Urothelium cell line (cell line): Measurements from ENCODE around the gene FHAD1.
A peak's percentile ranks its signal among the peaks of the same experiment; 100 is the strongest.

Experiments used
- DNase-seq: peaks from one replicate; pipeline ENCODE4 v3.0.0; 2011; ENCODE audit warnings: low spot score, mixed read lengths
- FAIRE-seq: peaks from 2 replicates; lab custom pipeline; 2011; peaks lifted over from hg19 to GRCh38; lab: Jason Lieb, UNC

Gene FHAD1

DNA sequence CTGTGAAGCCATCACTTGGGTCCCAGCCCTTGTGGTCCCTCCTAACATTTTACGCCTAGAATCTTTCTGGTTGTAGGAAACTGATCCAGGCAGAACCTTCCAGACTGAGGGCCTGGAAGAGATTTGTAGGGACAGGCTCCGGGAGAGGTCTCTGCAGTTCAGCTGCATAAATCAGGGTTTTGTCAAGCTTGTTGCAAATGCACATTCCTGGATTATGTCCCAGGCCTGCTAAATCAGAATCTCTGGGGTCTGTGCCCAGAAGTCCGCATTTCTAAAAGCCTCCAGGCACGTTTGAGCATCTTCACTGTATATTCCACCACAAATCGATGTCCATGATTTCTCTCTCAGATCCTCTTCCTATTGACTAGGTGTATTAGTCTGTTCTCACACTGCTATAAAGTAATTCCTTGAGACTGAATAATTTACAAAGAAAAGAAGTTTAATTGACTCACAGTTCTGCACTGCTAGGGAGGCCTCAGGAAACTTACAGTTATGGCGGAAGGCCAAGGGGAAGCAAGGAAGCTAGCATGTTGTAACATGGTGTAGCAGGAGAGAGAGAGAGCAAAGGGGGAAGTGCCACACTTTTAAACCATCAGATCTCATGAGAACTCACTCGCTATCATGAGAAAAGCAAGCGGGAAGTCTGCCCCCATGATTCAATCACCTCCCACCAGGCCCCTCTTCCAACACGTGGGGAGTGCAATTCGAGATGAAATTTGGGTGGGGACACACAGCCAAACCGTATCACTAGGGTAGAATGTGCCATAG is 1.2 kb upstream of the FHAD1 start:
- FAIRE-seq, result no peak

DNA sequence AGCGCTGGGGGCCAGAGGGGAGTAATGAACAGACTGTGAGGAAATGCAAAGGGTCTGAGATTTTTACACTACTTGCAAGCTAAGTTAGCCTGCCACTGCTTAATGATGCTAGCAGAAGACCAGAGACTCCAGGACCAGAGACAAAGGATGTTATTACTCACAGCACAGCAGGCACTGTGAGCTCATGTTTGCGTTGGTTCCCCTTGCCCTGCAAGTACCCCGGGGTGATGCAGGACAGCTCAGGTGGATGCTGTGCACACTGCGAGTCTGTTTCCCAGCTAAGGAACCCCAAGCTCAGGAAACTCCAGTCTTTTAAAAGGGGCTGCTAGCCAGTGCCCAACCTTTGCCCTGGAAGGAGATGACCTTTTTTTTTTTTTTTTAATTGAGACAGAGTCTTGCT is 1.2 kb downstream of the FHAD1 start:
- FAIRE-seq (no peak), DNase-seq (no peak)

More for the DNA sequence above, 1.2 kb upstream of the FHAD1 start:
- no peak for DNase-seq

DNA sequence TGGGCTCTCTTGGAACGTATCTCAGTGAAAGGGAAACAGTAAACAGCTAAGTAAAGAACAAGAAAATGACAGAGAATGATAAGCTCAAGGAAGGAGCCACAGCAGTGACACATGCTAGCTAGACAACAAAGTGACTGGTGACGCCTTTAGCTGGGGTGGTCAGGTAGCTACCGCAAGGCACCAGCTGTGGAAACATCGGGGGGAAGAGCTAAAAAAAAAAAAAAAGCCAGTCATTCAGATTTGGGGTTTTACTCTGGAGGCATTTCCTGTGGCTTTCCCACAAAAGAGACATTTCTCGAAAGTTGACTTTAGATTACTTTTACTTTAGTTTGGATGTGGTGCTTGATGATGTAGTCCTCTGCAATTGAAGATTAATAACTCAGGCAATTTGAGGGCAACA is 2.1 kb downstream of the FHAD1 start:
- FAIRE-seq (no peak), DNase-seq (no peak)

DNA sequence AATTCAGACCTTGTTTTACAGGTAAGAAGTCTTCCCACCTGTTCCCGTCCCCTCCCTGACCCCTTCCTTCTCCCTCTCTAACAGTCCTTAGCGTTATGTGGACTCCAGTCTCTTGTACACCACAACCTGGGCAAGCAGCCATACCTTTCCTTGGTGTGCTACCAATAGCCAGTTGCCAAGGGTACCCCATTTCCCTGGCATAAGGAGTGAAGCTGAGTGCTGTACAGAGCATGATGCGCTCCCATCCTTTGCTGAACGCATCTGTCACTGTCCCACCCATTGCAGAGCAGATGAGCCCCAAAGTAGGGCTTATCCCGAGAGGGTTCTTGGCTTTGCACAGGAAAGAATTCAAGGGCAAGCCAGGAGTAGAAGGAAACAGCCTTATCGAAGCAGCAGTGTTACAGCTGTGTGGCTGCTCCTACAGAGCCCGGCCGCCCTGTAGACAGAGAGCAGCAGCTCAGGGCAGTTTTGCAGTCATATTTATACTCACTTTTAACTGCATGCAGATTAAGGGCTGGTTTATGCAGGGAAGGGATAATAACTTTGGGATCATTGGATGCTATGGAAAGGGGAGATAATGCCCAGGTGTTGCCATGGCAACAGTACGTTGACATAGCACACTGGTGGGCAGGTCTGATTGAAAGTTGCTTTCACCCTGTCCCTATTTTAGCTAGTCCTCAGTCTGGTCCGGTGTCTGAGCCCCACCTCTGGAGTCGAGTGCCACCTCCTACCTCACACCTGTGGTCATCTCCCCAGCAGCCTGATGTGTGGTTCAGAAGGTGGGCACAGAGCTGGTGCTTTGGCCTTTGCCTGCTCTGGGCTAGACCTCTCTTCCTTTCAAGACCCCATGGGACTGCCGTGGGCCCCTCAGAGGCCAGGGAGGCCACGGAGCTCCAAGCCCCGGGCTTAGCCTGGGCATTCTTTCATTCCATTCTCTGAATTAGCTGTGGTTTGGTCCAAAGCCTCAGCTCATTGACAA is 5.1 kb downstream of the FHAD1 start:
- FAIRE-seq (no peak), DNase-seq (no peak)

DNA sequence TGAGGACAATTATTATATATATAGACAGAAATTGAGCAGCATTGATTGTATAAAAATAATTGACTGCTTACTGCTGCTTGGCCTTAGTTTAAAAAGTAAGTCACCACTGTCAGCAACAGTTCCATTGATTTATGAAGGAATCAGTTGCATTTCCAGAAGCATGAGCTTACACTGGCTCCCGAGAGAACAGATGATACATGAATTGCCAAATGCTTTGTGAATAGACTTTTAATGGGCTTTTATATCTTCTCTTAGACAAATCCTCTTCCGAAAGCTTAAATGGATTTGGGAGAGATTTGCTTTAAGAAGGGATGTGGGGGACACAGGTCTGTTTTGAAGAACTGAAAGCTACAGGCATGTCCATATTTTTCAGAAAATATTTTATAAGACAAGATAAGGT is 7.5 kb downstream of the FHAD1 start:
- no peak for FAIRE-seq

DNA sequence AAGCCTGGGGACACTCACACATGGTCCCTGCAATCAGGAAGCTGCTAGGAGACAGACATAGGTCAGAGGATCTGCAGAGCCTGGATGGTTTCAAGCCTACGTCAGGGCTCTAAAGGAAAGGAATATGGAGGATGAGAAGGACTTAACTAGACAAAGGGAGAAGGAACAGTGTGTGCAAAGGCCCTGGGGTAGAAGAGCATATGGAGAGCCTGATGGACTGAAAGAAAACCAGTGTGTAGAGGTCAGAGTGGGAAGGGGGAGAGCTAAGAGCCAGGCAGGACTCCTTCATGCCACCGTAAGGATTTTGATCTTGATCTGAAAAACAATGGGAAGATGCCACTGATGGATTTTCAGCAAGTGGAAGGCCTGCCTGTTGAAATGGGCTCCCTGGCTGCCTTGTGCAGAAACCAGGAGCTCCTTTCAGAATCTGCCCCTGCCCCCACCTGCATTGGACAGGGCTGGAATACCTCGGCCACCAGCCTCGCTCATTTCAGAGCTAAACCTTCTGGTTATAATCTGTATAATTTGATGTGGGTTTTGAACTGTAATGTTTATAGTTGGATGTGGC is 8.6 kb downstream of the FHAD1 start:
- DNase-seq (no peak), FAIRE-seq (no peak)

More for the DNA sequence above, 7.5 kb downstream of the FHAD1 start:
- DNase-seq, result no peak

DNA sequence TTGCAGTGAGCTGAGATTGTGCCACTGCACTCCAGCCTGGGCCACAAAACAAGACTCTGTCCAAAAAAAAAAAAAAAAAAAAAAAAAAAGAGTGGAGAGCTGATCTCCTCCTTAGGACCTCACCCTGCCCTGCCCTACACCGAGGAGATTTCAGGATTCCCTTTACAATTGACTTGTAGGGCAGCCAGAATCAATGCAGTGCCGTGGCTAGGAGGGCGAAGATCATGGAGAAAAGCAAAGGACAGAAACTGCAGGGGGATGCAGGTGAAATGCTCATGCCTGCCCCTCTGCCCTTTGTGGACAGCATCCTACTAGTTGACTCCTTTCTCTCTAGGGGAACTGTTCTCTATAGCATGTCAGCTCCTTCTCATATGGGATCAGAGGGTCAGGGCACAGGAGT is 9.6 kb downstream of the FHAD1 start:
- FAIRE-seq (no peak), DNase-seq (no peak)

- DNase-seq (no peak), FAIRE-seq (no peak)
Observed at GRCh38 chr1:15257309-15257708, 10.3 kb downstream of the FHAD1 start.

GRCh38 chr1:15258833-15259621 is 12.0 kb downstream of the FHAD1 start:
- no peak for FAIRE-seq
- no peak for DNase-seq

DNA sequence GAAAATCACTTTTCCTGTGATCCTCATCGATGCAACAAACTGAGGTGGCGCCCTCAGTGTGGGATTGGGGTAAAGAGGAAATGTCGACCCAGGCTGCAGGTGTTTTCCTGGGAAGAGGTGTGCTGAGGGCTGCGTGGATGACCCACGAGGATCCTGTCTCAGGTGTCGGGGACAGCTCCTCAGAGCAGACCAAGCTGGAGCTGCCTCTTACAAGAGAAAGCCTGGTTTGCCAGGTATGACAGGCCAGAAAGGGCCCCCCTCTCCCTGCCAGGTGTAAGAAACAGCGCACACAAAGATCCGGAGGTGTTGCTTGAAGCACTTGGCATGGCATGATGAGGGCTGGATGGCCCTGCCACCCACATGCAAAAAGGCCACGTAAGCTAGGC is 12.6 kb downstream of the FHAD1 start:
- FAIRE-seq, result no peak
- DNase-seq, result no peak

- DNase-seq, result peak; percentile 77
- FAIRE-seq, result peak; percentile 74
Observed at GRCh38 chr1:15260418-15261154, 13.6 kb downstream of the FHAD1 start.

- DNase-seq (peak; percentile 68), FAIRE-seq (no peak)
Observed at GRCh38 chr1:15261155-15262002, 14.4 kb downstream of the FHAD1 start.

GRCh38 chr1:15262003-15262377 is 15.0 kb downstream of the FHAD1 start:
- FAIRE-seq (no peak), DNase-seq (no peak)

GRCh38 chr1:15262706-15263105 is 15.7 kb downstream of the FHAD1 start:
- no peak for DNase-seq
- no peak for FAIRE-seq

GRCh38 chr1:15264769-15265168 is 17.7 kb downstream of the FHAD1 start:
- FAIRE-seq (no peak), DNase-seq (no peak)

DNA sequence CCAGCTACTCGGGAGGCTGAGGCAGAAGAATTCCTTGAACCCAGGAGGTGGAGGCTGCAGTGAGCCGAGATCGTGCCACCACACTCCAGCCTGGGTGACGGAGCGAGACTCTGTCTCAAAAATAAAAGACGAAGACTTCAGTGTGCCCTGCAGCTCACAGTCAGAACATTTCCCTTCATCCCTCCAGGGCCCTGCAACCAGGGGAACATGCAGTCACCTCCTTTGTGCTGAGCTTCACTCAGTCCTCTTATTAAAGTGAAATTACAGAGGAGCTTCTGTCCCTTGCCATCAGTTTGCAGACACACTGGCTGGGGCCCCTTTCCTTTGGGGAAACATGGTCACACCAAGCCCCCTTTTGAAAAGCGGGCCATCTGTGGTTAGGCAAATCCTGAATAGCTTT is 24.2 kb downstream of the FHAD1 start:
- DNase-seq, result no peak
- no peak for FAIRE-seq

DNA sequence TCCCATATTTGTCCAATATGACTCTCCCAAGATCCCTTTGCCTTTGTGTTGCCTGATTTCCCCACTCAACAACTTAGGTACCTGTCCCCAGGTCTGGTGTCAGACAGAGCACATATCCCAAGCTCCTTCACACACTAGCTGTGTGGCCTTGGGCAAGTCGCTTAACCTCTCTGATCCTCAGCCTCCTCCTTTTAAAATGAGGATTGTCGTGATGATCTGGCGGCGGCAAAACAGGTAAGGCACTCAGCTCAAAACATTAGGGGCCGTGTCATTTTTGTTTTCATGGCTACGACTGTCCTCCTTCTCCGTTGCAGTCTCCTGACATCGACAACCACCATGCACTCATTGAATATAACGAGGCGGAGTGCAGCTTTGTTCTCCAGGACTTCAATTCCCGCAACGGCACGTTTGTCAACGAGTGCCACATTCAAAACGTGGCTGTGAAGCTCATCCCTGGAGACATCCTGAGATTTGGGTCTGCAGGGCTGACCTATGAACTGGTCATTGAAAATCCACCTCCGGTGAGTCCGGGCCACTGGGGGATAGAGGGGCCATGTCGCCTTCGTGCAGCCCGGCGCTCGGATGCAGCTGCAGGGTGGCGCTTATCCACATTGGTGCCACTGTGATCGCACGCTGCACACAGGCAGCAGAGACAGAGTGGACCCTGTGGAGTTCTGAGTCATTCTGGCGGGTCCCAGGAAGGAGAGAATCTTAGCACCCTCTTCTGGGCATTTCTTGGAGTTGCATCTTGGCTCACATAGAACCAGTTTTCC is 25.2 kb downstream of the FHAD1 start:
- FAIRE-seq, result no peak
- DNase-seq, result peak; percentile 84

- no peak for FAIRE-seq
Observed at GRCh38 chr1:15272782-15273127, 25.7 kb downstream of the FHAD1 start.

DNA sequence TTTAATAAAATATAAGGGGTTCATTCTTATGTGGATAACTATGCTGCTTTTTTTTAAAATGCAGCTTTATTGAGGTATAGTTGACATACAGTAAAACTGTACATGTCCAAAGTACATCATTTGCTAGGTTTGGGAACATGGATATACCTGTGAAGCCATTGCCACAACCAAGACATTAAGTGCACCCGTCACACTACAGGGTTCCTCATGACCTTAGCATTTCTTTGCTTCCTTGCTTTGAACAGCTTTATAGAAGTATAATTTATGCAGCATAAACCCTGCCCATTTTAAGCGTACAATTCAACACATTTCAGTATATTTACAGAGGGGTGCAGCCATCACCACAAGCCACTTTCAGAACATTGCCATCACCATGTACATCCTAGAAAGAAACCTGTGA is 26.3 kb downstream of the FHAD1 start:
- FAIRE-seq, result no peak
- DNase-seq, result no peak

More at GRCh38 chr1:15272782-15273127, 25.7 kb downstream of the FHAD1 start:
- no peak for DNase-seq
